ENCODE measurements around the gene CTNNBL1. TPM values are rescaled to one million over a fixed set of nuclear protein-coding genes. Genes with fewer than 3 reads are reported as not detected.

The CTNNBL1 gene
- total RNA-seq, 4 donors from 2014 or later: 15.3 to 31.5 (median 27.2) TPM

- no peak for TF ChIP-seq POLR2A (IDR thresholded peaks at IDR 0.05)
- TF ChIP-seq, protein P1, sequence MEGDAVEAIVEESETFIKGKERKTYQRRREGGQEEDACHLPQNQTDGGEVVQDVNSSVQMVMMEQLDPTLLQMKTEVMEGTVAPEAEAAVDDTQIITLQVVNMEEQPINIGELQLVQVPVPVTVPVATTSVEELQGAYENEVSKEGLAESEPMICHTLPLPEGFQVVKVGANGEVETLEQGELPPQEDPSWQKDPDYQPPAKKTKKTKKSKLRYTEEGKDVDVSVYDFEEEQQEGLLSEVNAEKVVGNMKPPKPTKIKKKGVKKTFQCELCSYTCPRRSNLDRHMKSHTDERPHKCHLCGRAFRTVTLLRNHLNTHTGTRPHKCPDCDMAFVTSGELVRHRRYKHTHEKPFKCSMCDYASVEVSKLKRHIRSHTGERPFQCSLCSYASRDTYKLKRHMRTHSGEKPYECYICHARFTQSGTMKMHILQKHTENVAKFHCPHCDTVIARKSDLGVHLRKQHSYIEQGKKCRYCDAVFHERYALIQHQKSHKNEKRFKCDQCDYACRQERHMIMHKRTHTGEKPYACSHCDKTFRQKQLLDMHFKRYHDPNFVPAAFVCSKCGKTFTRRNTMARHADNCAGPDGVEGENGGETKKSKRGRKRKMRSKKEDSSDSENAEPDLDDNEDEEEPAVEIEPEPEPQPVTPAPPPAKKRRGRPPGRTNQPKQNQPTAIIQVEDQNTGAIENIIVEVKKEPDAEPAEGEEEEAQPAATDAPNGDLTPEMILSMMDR (IDR thresholded peaks at IDR 0.05): no peak
- intact Hi-C loops (cut with DNase I): no loop called here
Observed at GRCh38 chr20:37796733-37797132, 102.9 kb downstream of the CTNNBL1 start.

DNA sequence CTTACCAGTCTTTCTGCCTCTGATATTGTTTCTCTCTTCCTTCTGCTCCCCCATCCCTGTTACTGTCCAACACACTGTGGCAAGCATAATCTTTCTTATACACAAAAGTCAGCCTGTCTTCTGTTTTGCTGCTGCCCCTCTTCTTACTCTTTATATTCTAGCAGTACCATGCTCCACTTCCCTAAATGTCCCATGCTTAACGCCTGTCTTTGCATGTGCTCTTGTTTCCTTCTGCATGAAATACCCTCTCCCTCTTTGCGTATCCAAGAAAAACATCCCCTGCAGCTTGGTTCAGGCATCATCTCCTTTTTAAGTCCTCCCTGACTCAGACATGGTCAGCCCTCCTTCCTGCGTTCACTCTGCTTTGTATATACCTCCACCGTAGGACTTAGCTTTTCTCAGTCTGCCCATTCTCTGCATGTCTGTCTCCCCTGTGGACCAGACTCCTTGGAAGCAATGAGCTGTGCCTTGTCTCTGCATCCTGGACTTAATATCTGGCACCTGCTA is 103.9 kb downstream of the CTNNBL1 start:
- intact Hi-C loops (cut with DNase I): no loop called here
- Histone ChIP-seq H3K36me3 (peaks cover 0 to 72% (median 0%) of the 10 kb centered on the region in 3 donors), H3K27ac (no peak overlapping the region), H3K4me1 (no peaks in the 10 kb centered on the region), H3K9me3 (no peaks in the 10 kb centered on the region), H3K27me3 (no peaks in the 10 kb centered on the region), H3K4me3 (no peak overlapping the region)
- WGBS, 2 donors: 79 to 87% methylated on average over 4 of the region's 4 CpGs
- no peak for TF ChIP-seq POLR2A (IDR thresholded peaks at IDR 0.05)
- no peak for DNase-seq

More at GRCh38 chr20:37796733-37797132, 102.9 kb downstream of the CTNNBL1 start:
- H3K9me3 ChIP-seq: no peaks in the 10 kb centered on the region
- peaks cover 0 to 77% (median 0%) of the 10 kb centered on the region in 3 donors for H3K36me3 ChIP-seq
- H3K27me3 ChIP-seq: no peaks in the 10 kb centered on the region
- H3K27ac ChIP-seq: no peak overlapping the region
- WGBS, 2 donors: 82 to 98% methylated on average over 7 of the region's 7 CpGs
- no peak overlapping the region for H3K4me3 ChIP-seq
- no peak for DNase-seq
- no peaks in the 10 kb centered on the region for H3K4me1 ChIP-seq

DNA sequence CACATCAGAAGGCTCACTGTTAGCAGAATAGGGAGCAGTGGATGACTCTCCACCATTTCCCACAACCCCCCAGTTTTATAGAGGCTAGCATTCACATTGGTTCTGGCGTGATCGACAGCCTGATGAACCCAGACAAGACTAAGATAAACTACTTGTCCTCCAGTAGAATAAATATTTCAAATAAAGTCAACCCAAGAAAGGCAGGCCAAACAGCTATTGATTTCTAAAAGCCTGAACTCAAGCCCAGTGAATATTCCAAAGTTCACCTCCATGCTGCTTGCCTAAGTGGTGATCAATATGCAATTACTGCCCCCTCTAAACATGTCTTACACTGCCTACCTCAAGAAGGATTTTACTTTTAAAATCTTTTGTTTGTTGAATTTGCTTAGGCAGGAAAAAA is 104.5 kb downstream of the CTNNBL1 start:
- WGBS, 2 donors: 88 to 92% methylated on average over 2 of the region's 2 CpGs
- TF ChIP-seq POLR2A (IDR thresholded peaks at IDR 0.05): no peak
- Histone ChIP-seq H3K4me3 (no peak overlapping the region), H3K27ac (no peak overlapping the region), H3K9me3 (no peaks in the 10 kb centered on the region), H3K36me3 (peaks cover 0 to 72% (median 2%) of the 10 kb centered on the region in 3 donors), H3K27me3 (no peaks in the 10 kb centered on the region), H3K4me1 (no peaks in the 10 kb centered on the region)
- intact Hi-C loops (cut with DNase I): no loop called here
- no peak for DNase-seq

DNA sequence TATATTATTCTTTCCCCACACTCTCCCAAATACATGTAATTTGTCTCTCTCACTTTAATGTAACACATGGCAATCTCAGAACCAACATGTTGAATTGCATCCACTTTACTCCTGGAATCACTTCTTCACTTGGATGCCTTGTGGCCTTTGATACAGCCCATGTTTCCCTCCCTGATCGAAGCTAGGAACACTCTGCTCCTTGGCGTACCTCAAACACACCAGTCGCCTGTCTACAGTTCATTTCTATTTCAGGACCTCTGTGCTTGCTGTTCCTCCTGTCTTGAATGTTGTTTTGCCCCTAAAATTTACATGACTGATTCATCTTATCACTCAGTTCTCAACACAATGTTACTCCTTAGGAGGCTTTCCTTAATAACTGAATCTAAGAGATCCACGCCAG is 106.8 kb downstream of the CTNNBL1 start:
- H3K36me3 ChIP-seq: peaks cover 0 to 74% (median 4%) of the 10 kb centered on the region in 3 donors
- no peak for TF ChIP-seq POLR2A (IDR thresholded peaks at IDR 0.05)
- TF ChIP-seq, protein P1 (IDR thresholded peaks at IDR 0.05): no peak
- intact Hi-C loops (cut with DNase I): no loop called here
- WGBS, 2 donors: 82 to 100% methylated on average over 4 of the region's 4 CpGs
- H3K4me3 ChIP-seq: no peak overlapping the region
- no peaks in the 10 kb centered on the region for H3K4me1 ChIP-seq
- H3K9me3 ChIP-seq: no peaks in the 10 kb centered on the region
- no peaks in the 10 kb centered on the region for H3K27me3 ChIP-seq
- no peak for DNase-seq
- no peak overlapping the region for H3K27ac ChIP-seq

- TF ChIP-seq, protein P1 (IDR thresholded peaks at IDR 0.05): no peak
- no peak for TF ChIP-seq POLR2A (IDR thresholded peaks at IDR 0.05)
- H3K36me3 ChIP-seq: peaks cover 0 to 76% (median 4%) of the 10 kb centered on the region in 3 donors
- H3K27me3 ChIP-seq: no peaks in the 10 kb centered on the region
- 23 to 28% methylated on average over 2 of the region's 2 CpGs for WGBS, 2 donors
- no peaks in the 10 kb centered on the region for H3K4me1 ChIP-seq
- DNase-seq: no peak
- H3K4me3 ChIP-seq: no peak overlapping the region
- no peaks in the 10 kb centered on the region for H3K9me3 ChIP-seq
- intact Hi-C loops (cut with DNase I): no loop called here
- no peak overlapping the region for H3K27ac ChIP-seq
Observed at GRCh38 chr20:37801921-37802320, 108.1 kb downstream of the CTNNBL1 start.

DNA sequence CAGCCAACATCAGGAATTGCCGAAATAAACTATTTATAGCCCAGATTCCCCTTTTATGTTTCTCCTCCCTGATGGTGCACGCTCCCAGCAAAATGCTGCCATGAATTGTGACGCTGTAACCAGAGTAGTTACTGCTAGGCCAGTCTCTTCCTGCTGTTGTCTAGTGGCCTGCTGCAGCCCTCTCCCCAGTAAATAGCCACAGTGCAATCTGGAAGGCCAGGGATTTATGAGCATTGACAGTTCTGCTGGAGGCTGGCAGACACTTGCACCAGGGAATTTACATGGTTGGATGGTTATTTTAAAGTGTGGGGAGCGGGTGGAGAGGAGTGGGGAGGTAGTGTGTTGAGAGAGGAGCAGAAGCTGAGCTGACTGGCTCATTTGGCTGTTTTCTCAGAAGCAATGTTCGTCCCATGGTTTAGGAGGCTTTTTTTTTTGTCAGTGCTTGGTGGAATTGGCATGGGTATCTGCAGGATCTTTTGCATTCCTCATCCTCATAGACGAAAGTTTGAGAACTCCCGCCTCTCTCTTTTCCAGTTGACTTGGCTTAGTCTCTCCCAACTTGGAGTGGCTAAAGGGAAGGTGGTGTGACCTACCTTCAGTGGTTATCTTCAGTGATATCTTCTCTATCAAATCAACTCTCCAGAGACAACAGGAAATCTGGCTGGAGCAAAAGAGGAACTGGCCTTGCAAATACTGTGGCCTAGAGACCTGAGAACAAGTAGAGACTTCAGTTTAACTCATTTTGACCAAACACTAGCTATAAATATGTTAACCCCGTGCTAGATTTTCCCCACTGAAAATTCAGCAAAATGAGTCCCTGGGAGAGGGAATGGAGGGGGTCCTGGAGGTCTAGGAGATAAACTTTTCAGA is 109.8 kb downstream of the CTNNBL1 start:
- DNase-seq: no peak
- TF ChIP-seq POLR2A (IDR thresholded peaks at IDR 0.05): no peak
- TF ChIP-seq, protein P1 (IDR thresholded peaks at IDR 0.05): no peak
- intact Hi-C loops (cut with DNase I): no loop called here
- Histone ChIP-seq H3K4me3 (no peak overlapping the region), H3K27me3 (no peaks in the 10 kb centered on the region), H3K27ac (no peak overlapping the region), H3K4me1 (no peaks in the 10 kb centered on the region), H3K36me3 (peaks cover 0 to 83% (median 4%) of the 10 kb centered on the region in 3 donors), H3K9me3 (no peaks in the 10 kb centered on the region)
- WGBS, 2 donors: 83 to 88% methylated on average over 8 of the region's 8 CpGs
